H1 (cell line): ENCODE results near the gene SYVN1. TPM values are rescaled to one million over a fixed set of nuclear protein-coding genes. Genes with fewer than 3 reads are reported as not detected.

ENCODE experiments used
- CTCF ChIA-PET: fragments of 300-600 bp; sonication (Branson Sonifier 250); formaldehyde crosslinking; loops from one replicate; lab custom pipeline; 2021; ENCODE audit not compliant: partially characterized antibody; lab: Charles Lee
- POLR2A ChIA-PET: fragments of 300-600 bp; sonication (Branson Sonifier 250); formaldehyde crosslinking; loops from one replicate; lab custom pipeline; 2021; ENCODE audit warnings: inconsistent platforms; ENCODE audit not compliant: partially characterized antibody; lab: Charles Lee
- DNase-seq, 2 experiments: peaks; one replicate each; pipeline versions ENCODE4 v3.0.0 to v3.0.0-alpha.2; 2010 to 2022; ENCODE audit warnings: low spot score in 2 of 2, low read depth in 1 of 2, mixed read lengths in 1 of 2
- FAIRE-seq: peaks from 2 replicates; lab custom pipeline; 2011; peaks lifted over from hg19 to GRCh38; lab: Jason Lieb, UNC
- H2AFZ ChIP-seq: 2 replicates; pipeline ENCODE4 v1.8.1; 2012; ENCODE audit warnings: low read length, inconsistent platforms
- H2AK5ac ChIP-seq: 2 replicates; pipeline ENCODE4 v1.6.1; 2013; ENCODE audit warnings: low read depth, low read length
- H2BK120ac ChIP-seq: replicated peaks from 2 replicates; pipeline ENCODE3; 2013; ENCODE audit warnings: low read depth, low read length, inconsistent platforms
- H2BK12ac ChIP-seq: 2 replicates; pipeline ENCODE4 v1.6.1; 2013; ENCODE audit warnings: low read depth, low read length
- H2BK15ac ChIP-seq: 2 replicates; pipeline ENCODE4 v1.6.1; 2013; ENCODE audit warnings: low read length
- H2BK20ac ChIP-seq: 2 replicates; pipeline ENCODE4 v1.6.1; 2013; ENCODE audit warnings: low read length
- H2BK5ac ChIP-seq: 2 replicates; pipeline ENCODE4 v1.6.1; 2013; ENCODE audit warnings: low read depth, low read length
- H3K14ac ChIP-seq: 2 replicates; pipeline ENCODE4 v1.6.1; 2013; ENCODE audit warnings: inconsistent platforms; ENCODE audit not compliant: insufficient read length
- H3K18ac ChIP-seq: 2 replicates; pipeline ENCODE4 v1.6.1; 2013; ENCODE audit warnings: low read length; ENCODE audit errors: extremely low read depth
- H3K23ac ChIP-seq: 2 replicates; pipeline ENCODE4 v1.6.1; 2013; ENCODE audit warnings: inconsistent platforms; ENCODE audit not compliant: insufficient read length
- H3K23me2 ChIP-seq: 2 replicates; pipeline ENCODE4 v1.6.1; 2013; ENCODE audit warnings: low read depth, low read length
- H3K27ac ChIP-seq: 2 replicates; pipeline ENCODE4 v1.6.1; 2011; ENCODE audit warnings: low read depth, low read length, inconsistent platforms
- H3K27me3 ChIP-seq, 4 experiments: replicated peaks in 1 of 4; 1 replicate in 1 of 4; 2 replicates in 3 of 4; pipeline versions ENCODE4 v1.6.1 to v1.8.1; 2011 to 2013; ENCODE audit warnings: low read length in 3 of 4, mild to moderate bottlenecking in 3 of 4, inconsistent platforms in 2 of 4, mixed read lengths in 2 of 4, moderate library complexity in 1 of 4; ENCODE audit not compliant: control insufficient read depth in 3 of 4, insufficient read depth in 3 of 4; ENCODE audit errors: extremely low read depth in 1 of 4
- H3K36me3 ChIP-seq, 4 experiments: 2 replicates each; pipeline versions ENCODE4 v1.6.1 to v1.8.1; 2011 to 2013; ENCODE audit warnings: mild to moderate bottlenecking in 4 of 4, low read length in 3 of 4, moderate library complexity in 2 of 4, control low read depth in 1 of 4, inconsistent platforms in 1 of 4; ENCODE audit not compliant: insufficient read depth in 4 of 4, control insufficient read depth in 2 of 4
- H3K4ac ChIP-seq: replicated peaks from 2 replicates; pipeline ENCODE3; 2013; ENCODE audit warnings: low read length, low read depth, mixed read lengths, inconsistent platforms; ENCODE audit not compliant: insufficient read length
- H3K4me1 ChIP-seq, 4 experiments: replicated peaks in 1 of 4; 1 replicate in 1 of 4; 2 replicates in 3 of 4; pipeline versions ENCODE4 v1.6.1 to v1.8.1; 2011 to 2013; ENCODE audit warnings: low read length in 3 of 4, inconsistent platforms in 2 of 4, mixed read lengths in 1 of 4; ENCODE audit not compliant: insufficient read depth in 4 of 4, control insufficient read depth in 3 of 4
- H3K4me2 ChIP-seq, 2 experiments: 2 replicates each; pipeline versions ENCODE4 v1.6.1 to v1.8.1; 2011 to 2013; ENCODE audit warnings: low read depth in 2 of 2, low read length in 2 of 2, control low read depth in 1 of 2, inconsistent platforms in 1 of 2, mild to moderate bottlenecking in 1 of 2; ENCODE audit not compliant: insufficient read depth in 1 of 2
- H3K4me3 ChIP-seq, 4 experiments: fragments of 200-600, 300-600 bp in 1 of 4; sonication (generic), shearing (Covaris generic), sonication (Bioruptor Twin) in 1 of 4; 2 replicates each; pipeline versions ENCODE4 v1.5.1 to v1.8.1; 2011 to 2016; ENCODE audit warnings: low read length in 4 of 4, low read depth in 3 of 4, control low read depth in 2 of 4, inconsistent platforms in 2 of 4, mild to moderate bottlenecking in 2 of 4, mixed read lengths in 1 of 4, moderate library complexity in 1 of 4; ENCODE audit not compliant: insufficient read depth in 2 of 4; ENCODE audit errors: extremely low read depth in 1 of 4
- H3K56ac ChIP-seq: replicated peaks from 2 replicates; pipeline ENCODE3; 2013; ENCODE audit warnings: low read depth, mild to moderate bottlenecking, mixed read lengths, low read length, inconsistent platforms; ENCODE audit not compliant: insufficient read length
- H3K79me1 ChIP-seq: 2 replicates; pipeline ENCODE4 v1.6.1; 2013; ENCODE audit warnings: low read depth, low read length, control low read depth
- H3K79me2 ChIP-seq, 2 experiments: 2 replicates each; pipeline versions ENCODE4 v1.6.1 to v1.8.1; 2012 to 2013; ENCODE audit warnings: low read length in 2 of 2, mild to moderate bottlenecking in 2 of 2, inconsistent platforms in 1 of 2; ENCODE audit not compliant: insufficient read depth in 2 of 2, control insufficient read depth in 1 of 2
- H3K9ac ChIP-seq, 4 experiments: replicated peaks in 1 of 4; 1 replicate in 1 of 4; 2 replicates in 3 of 4; pipeline versions ENCODE4 v1.6.1 to v1.8.1; 2011 to 2013; ENCODE audit warnings: low read depth in 3 of 4, low read length in 3 of 4, control low read depth in 2 of 4, mild to moderate bottlenecking in 2 of 4, moderate library complexity in 2 of 4, inconsistent platforms in 1 of 4; ENCODE audit errors: extremely low read depth in 1 of 4
- H3K9me3 ChIP-seq, 2 experiments: 2 replicates each; pipeline versions ENCODE4 v1.6.1 to v1.8.1; 2012 to 2013; ENCODE audit warnings: mild to moderate bottlenecking in 2 of 2, moderate library complexity in 2 of 2, control low read depth in 1 of 2, inconsistent platforms in 1 of 2, low read depth in 1 of 2, low read length in 1 of 2, mixed read lengths in 1 of 2; ENCODE audit not compliant: insufficient read depth in 2 of 2
- H4K20me1 ChIP-seq, 2 experiments: replicated peaks in 1 of 2; 2 replicates each; pipeline versions ENCODE3 to v1.8.1; 2011 to 2013; ENCODE audit warnings: inconsistent platforms in 2 of 2, low read length in 2 of 2, mild to moderate bottlenecking in 1 of 2; ENCODE audit not compliant: insufficient read depth in 2 of 2, control insufficient read depth in 1 of 2
- H4K5ac ChIP-seq: 2 replicates; pipeline ENCODE4 v1.6.1; 2013; ENCODE audit warnings: low read length, low read depth, mixed read lengths, inconsistent platforms; ENCODE audit not compliant: insufficient read length
- H4K8ac ChIP-seq: 2 replicates; pipeline ENCODE4 v1.8.0; 2013; ENCODE audit warnings: mild to moderate bottlenecking, moderate library complexity, low read length, inconsistent platforms; ENCODE audit not compliant: insufficient read depth; ENCODE audit errors: extremely low read depth
- H4K91ac ChIP-seq: replicated peaks from 2 replicates; pipeline ENCODE3; 2013; ENCODE audit warnings: low read length, mixed read lengths, inconsistent platforms; ENCODE audit not compliant: insufficient read length
- ATF3 ChIP-seq: IDR thresholded peaks from 2 replicates; pipeline ENCODE4 v1.6.1; 2011; ENCODE audit warnings: low read depth, mild to moderate bottlenecking, low read length; ENCODE audit not compliant: insufficient read depth
- CHD1 ChIP-seq: IDR thresholded peaks from 2 replicates; pipeline ENCODE4 v1.6.1; 2012; ENCODE audit warnings: low read depth, low read length, improper control_type of control experiment
- HDAC2 ChIP-seq, 2 experiments: fragments of 300-600 bp in 1 of 2; sonication (generic) in 1 of 2; IDR thresholded peaks; 2 replicates each; pipeline ENCODE4 v1.6.1; 2011 to 2012; ENCODE audit warnings: low read depth in 2 of 2, low read length in 2 of 2, mild to moderate bottlenecking in 2 of 2, moderate library complexity in 2 of 2, borderline replicate concordance in 1 of 2, inconsistent platforms in 1 of 2
- KDM4A ChIP-seq: IDR thresholded peaks from one replicate; pipeline ENCODE4 v1.7.1; 2012; ENCODE audit warnings: low read depth, mild to moderate bottlenecking, moderate library complexity, low read length, inconsistent platforms; ENCODE audit not compliant: severe bottlenecking
- POLR2AphosphoS5 ChIP-seq: IDR thresholded peaks from 2 replicates; pipeline ENCODE4 v1.6.1; 2011; ENCODE audit warnings: low read depth, low read length
- RXRA ChIP-seq: IDR thresholded peaks from 2 replicates; pipeline ENCODE4 v1.6.1; 2011; ENCODE audit warnings: low read depth, mild to moderate bottlenecking, low read length, moderate library complexity; ENCODE audit not compliant: insufficient read depth
- SP4 ChIP-seq: IDR thresholded peaks from 2 replicates; pipeline ENCODE4 v1.6.1; 2012; ENCODE audit warnings: low read length, inconsistent platforms
- TBP ChIP-seq: IDR thresholded peaks from 2 replicates; pipeline ENCODE4 v1.6.1; 2011; ENCODE audit warnings: low read depth, low read length, improper control_type of control experiment
- TCF12 ChIP-seq: IDR thresholded peaks from 2 replicates; pipeline ENCODE4 v1.6.1; 2011; ENCODE audit warnings: low read depth, mild to moderate bottlenecking, low read length
- USF2 ChIP-seq: IDR thresholded peaks from 2 replicates; pipeline ENCODE4 v1.6.1; 2011; ENCODE audit warnings: low read length, improper control_type of control experiment
- WGBS, 2 experiments: shearing (Covaris generic) in 1 of 2; methylation state at CpG; one replicate each; pipeline versions ENCODE4 v1.1.6 to v1.1.7; 2013 to 2015; ENCODE audit warnings: low lambda C conversion rate in 2 of 2, mixed read lengths in 2 of 2, inconsistent platforms in 1 of 2, low coverage in 1 of 2, missing lambda C conversion rate in 1 of 2; ENCODE audit not compliant: insufficient replicate concordance in 2 of 2, insufficient coverage in 1 of 2, insufficient read length in 1 of 2; ENCODE audit errors: extremely low coverage in 1 of 2, missing lambda C conversion rate in 1 of 2; 5-methylcytosine and 5-hydroxymethylcytosine counted together
- polyA plus RNA-seq, 7 experiments: library from polyadenylated mRNA; depleted of rRNA in 3 of 7; stranded (reverse) in 5 of 7; unstranded in 2 of 7; fragments of >200 nt in 5 of 7; fragments of 200-250 nt in 2 of 7; gene quantifications; 1 replicate in 5 of 7; 2 replicates in 1 of 7; 4 replicates in 1 of 7; pipeline versions ENCODE4 v1.2.1 to v1.2.3, GENCODE V29; 2011 to 2013; ENCODE audit warnings: missing spikeins in 2 of 7, mixed read lengths in 2 of 7
- total RNA-seq: library from RNA; stranded (reverse); fragmentation: NEBNext Ultra II Directional; extraction: Animal tissue kit (Norgen Biotek cat#: 25700); gene quantifications from 2 replicates; pipeline ENCODE4 v1.2.1, GENCODE V29; 2021

The SYVN1 gene
- total and polyA plus RNA-seq, 2 of the 8 experiments (the other 6 are each of a cell fraction or from before 2014, with no cell fraction given) = 27.8 to 29.4 TPM

GRCh38 chr11:65108469-65109123 is 25.7 kb downstream of the SYVN1 start:
- no peak overlapping the region for H4K91ac ChIP-seq
- no peak overlapping the region for H4K8ac ChIP-seq
- H2BK15ac ChIP-seq = no peak overlapping the region
- no peaks in the 10 kb centered on the region for H3K9me3 ChIP-seq
- no peak overlapping the region for H3K4me3 ChIP-seq
- H3K18ac ChIP-seq = no peak overlapping the region
- DNase-seq = no peak
- peaks cover 0 to 21% of the 10 kb centered on the region in 2 experiments for H4K20me1 ChIP-seq
- 95% methylated on average over 32 of the region's 38 CpGs; no CpG with 5 or more reads in 1 of the 2 experiments for WGBS, 2 experiments
- FAIRE-seq = no peak
- no peak overlapping the region for H2BK5ac ChIP-seq
- no peak overlapping the region for H3K4me2 ChIP-seq
- H3K79me2 ChIP-seq = no peaks in the 10 kb centered on the region; a peak in 1 of 4 replicates
- H3K14ac ChIP-seq = no peak overlapping the region
- H3K27me3 ChIP-seq = no peaks in the 10 kb centered on the region
- no peak overlapping the region for H3K23ac ChIP-seq
- H3K36me3 ChIP-seq = peaks cover 0 to 13% (median 0%) of the 10 kb centered on the region in 4 experiments; a peak in 1 of 8 replicates
- H3K27ac ChIP-seq = no peak overlapping the region
- H3K4ac ChIP-seq = no peak overlapping the region
- H3K56ac ChIP-seq = no peak overlapping the region
- no peak overlapping the region for H4K5ac ChIP-seq
- no peak overlapping the region for H3K9ac ChIP-seq
- peaks cover 7% of the 10 kb centered on the region; the same call in 1 of the 2 replicates for H3K79me1 ChIP-seq
- H3K4me1 ChIP-seq = peaks cover 2 to 18% (median 12%) of the 10 kb centered on the region in 4 experiments
- no peak overlapping the region for H2BK20ac ChIP-seq
- CTCF ChIA-PET = interaction anchor here (0.6 to 7.9 kb wide), 8 partner anchors 9 to 555 kb away, joined by 3 to 85 read pairs (median 4); partner anchors contain the start of gene ZNHIT2
- H2AFZ ChIP-seq = no peak overlapping the region
- no peak overlapping the region for H2BK12ac ChIP-seq
- peaks cover 12% of the 10 kb centered on the region; the same call in 1 of the 2 replicates for H3K23me2 ChIP-seq
- H2BK120ac ChIP-seq = no peak overlapping the region
- POLR2A ChIA-PET = interaction anchor here (0.8 to 17.4 kb wide), 12 partner anchors 8 to 89 kb away, joined by 3 to 305 read pairs (median 6); partner anchors contain the start of genes CDCA5, FAU, MRPL49 and SYVN1
- no peak overlapping the region for H2AK5ac ChIP-seq
- TF ChIP-seq ATF3 = no peak
- TF ChIP-seq RXRA = no peak
- no peak for TF ChIP-seq POLR2AphosphoS5
- no peak for TF ChIP-seq HDAC2 (IDR thresholded peaks at IDR 0.05; ENCODE audit: borderline replicate concordance in 1 of 2, low read depth in 2 of 2, low read length in 2 of 2)
- TF ChIP-seq KDM4A = no peak
- no peak for TF ChIP-seq TCF12
- no peak for TF ChIP-seq USF2
- no peak for TF ChIP-seq TBP
- no peak for TF ChIP-seq SP4
- no peak for TF ChIP-seq CHD1
